Loucy (cell line): ENCODE measurements around the gene USP15.

Experiments used
- H2AFZ ChIP-seq: fragments of 200-600 bp; sonication (generic); 2 replicates; pipeline ENCODE4 v1.6.0; 2016; ENCODE audit warnings: antibody characterized with exemption, mild to moderate bottlenecking, low read length, moderate library complexity
- H3F3A ChIP-seq: fragments of 200-600 bp; 2 replicates; pipeline ENCODE4 v1.6.0; 2016; ENCODE audit warnings: antibody characterized with exemption, low read depth, mild to moderate bottlenecking
- H3K27me3 ChIP-seq: fragments of 200-600 bp; sonication (generic); 2 replicates; pipeline ENCODE4 v1.6.1; 2014; ENCODE audit warnings: low read length, mild to moderate bottlenecking; ENCODE audit not compliant: insufficient read depth, poor library complexity, severe bottlenecking
- H3K36me3 ChIP-seq: fragments of 200-600 bp; sonication (generic); 2 replicates; pipeline ENCODE4 v1.6.1; 2016; ENCODE audit warnings: low read length; ENCODE audit not compliant: insufficient read depth
- H3K4me1 ChIP-seq: fragments of 200-600 bp; sonication (generic); 2 replicates; pipeline ENCODE4 v1.5.1; 2014; ENCODE audit warnings: low read length, mild to moderate bottlenecking; ENCODE audit not compliant: insufficient read depth, poor library complexity, severe bottlenecking
- H3K4me2 ChIP-seq: fragments of 200-600 bp; sonication (generic); 2 replicates; pipeline ENCODE4 v1.6.0; 2014; ENCODE audit warnings: antibody characterized with exemption, low read length, low read depth, mild to moderate bottlenecking; ENCODE audit not compliant: poor library complexity, severe bottlenecking
- H3K4me3 ChIP-seq: fragments of 200-600 bp; sonication (generic); 2 replicates; pipeline ENCODE4 v1.5.1; 2014; ENCODE audit warnings: low read length, mild to moderate bottlenecking, mixed read lengths; ENCODE audit not compliant: poor library complexity, severe bottlenecking
- H3K79me2 ChIP-seq: fragments of 200-600 bp; sonication (generic); 2 replicates; pipeline ENCODE4 v1.6.1; 2014; ENCODE audit warnings: low read length; ENCODE audit not compliant: insufficient read depth
- H3K9ac ChIP-seq: fragments of 200-600 bp; sonication (generic); 2 replicates; pipeline ENCODE4 v1.6.0; 2014; ENCODE audit warnings: mild to moderate bottlenecking, low read depth, low read length, moderate library complexity; ENCODE audit not compliant: poor library complexity, severe bottlenecking
- H3K9me2 ChIP-seq: fragments of 200-600 bp; sonication (generic); replicated peaks from 2 replicates; pipeline ENCODE4 v1.6.1; 2016; ENCODE audit warnings: low read depth, low read length, mixed read lengths
- H3K9me3 ChIP-seq: fragments of 200-600 bp; sonication (generic); 2 replicates; pipeline ENCODE4 v1.6.1; 2014; ENCODE audit warnings: mild to moderate bottlenecking, antibody characterized with exemption, low read length, low read depth; ENCODE audit not compliant: insufficient read depth
- H4K20me1 ChIP-seq: fragments of 200-600 bp; sonication (generic); 2 replicates; pipeline ENCODE4 v1.6.0; 2014; ENCODE audit warnings: antibody characterized with exemption, low read length, mild to moderate bottlenecking; ENCODE audit not compliant: insufficient read depth, poor library complexity, severe bottlenecking
- CTCF ChIP-seq: fragments of 200-600 bp; sonication (generic); conservative IDR thresholded peaks from 2 replicates; pipeline ENCODE4 v1.5.1; 2014; ENCODE audit warnings: mild to moderate bottlenecking, antibody characterized with exemption, low read length
- EZH2phosphoT487 ChIP-seq: fragments of 200-600 bp; IDR thresholded peaks from 2 replicates; pipeline ENCODE4 v1.6.1; 2018; ENCODE audit warnings: antibody characterized with exemption, mild to moderate bottlenecking, moderate library complexity, borderline replicate concordance

USP15 gene

GRCh38 chr12:62239571-62239970, 20.6 kb upstream of the USP15 start:
- no peak overlapping the region for H2AFZ ChIP-seq
- H3K9ac ChIP-seq, result no peak overlapping the region
- no peaks in the 10 kb centered on the region for H4K20me1 ChIP-seq
- H3K9me2 ChIP-seq, result no peaks in the 10 kb centered on the region
- no peaks in the 10 kb centered on the region for H3K27me3 ChIP-seq
- H3K4me1 ChIP-seq, result peaks cover 5% of the 10 kb centered on the region
- no peaks in the 10 kb centered on the region for H3K36me3 ChIP-seq
- no peaks in the 10 kb centered on the region for H3F3A ChIP-seq
- no peaks in the 10 kb centered on the region for H3K79me2 ChIP-seq
- no peak overlapping the region for H3K4me3 ChIP-seq
- no peak for TF ChIP-seq CTCF
- no peak for TF ChIP-seq EZH2phosphoT487
- H3K4me2 ChIP-seq, result no peak overlapping the region
- no peaks in the 10 kb centered on the region for H3K9me3 ChIP-seq

- Histone ChIP-seq H3F3A (no peaks in the 10 kb centered on the region), H3K4me3 (no peak overlapping the region), H4K20me1 (no peaks in the 10 kb centered on the region), H3K27me3 (no peaks in the 10 kb centered on the region), H3K36me3 (no peaks in the 10 kb centered on the region), H3K9me2 (no peaks in the 10 kb centered on the region), H3K4me1 (peaks cover 9% of the 10 kb centered on the region), H2AFZ (no peak overlapping the region), H3K4me2 (no peak overlapping the region), H3K9me3 (no peaks in the 10 kb centered on the region), H3K79me2 (no peaks in the 10 kb centered on the region), H3K9ac (no peak overlapping the region)
- TF ChIP-seq CTCF (no peak), EZH2phosphoT487 (no peak)
Measured at GRCh38 chr12:62247281-62248045, 12.7 kb upstream of the USP15 start.

DNA sequence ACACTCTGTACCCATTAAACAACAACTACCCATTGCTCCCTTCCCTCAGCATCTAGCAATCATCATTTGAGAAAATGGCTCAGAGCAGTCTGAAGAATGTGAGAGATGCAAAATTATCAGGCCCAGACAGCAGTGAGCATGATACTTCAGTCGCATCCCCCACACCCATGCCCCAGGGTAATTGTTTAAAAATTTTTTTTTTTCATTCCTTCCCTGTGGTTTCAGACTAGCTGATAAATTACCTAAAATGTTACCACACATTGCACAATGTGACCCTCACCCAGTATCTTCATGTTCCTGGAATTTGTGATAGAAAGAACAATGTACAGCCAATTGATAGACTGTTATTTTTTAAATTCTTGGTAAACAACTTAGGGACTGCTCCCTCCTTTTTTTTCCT, 11.3 kb upstream of the USP15 start:
- H2AFZ ChIP-seq, result no peak overlapping the region
- no peaks in the 10 kb centered on the region for H3F3A ChIP-seq
- H3K9me2 ChIP-seq, result no peaks in the 10 kb centered on the region
- H3K4me3 ChIP-seq, result no peak overlapping the region
- no peaks in the 10 kb centered on the region for H3K79me2 ChIP-seq
- TF ChIP-seq CTCF, result no peak
- no peak for TF ChIP-seq EZH2phosphoT487
- H3K4me1 ChIP-seq, result peaks cover 6% of the 10 kb centered on the region
- no peak overlapping the region for H3K9ac ChIP-seq
- no peaks in the 10 kb centered on the region for H3K9me3 ChIP-seq
- H3K27me3 ChIP-seq, result no peaks in the 10 kb centered on the region
- H4K20me1 ChIP-seq, result no peaks in the 10 kb centered on the region
- H3K4me2 ChIP-seq, result no peak overlapping the region
- H3K36me3 ChIP-seq, result no peaks in the 10 kb centered on the region
